Endothelial cell of umbilical vein (primary cell): ENCODE results near the gene FANCE. TPM values are rescaled to one million over a fixed set of nuclear protein-coding genes. Genes with fewer than 3 reads are reported as not detected.

ENCODE experiments used
- BruUV-seq: library from RNA; stranded (reverse); fragments of 400-500 nt; replicated peaks from 2 replicates; lab custom pipeline; 2021; lab: Mats Ljungman, UMichigan
- CTCF ChIA-PET: fragments of 300-600, 350-600 bp; sonication (Branson Sonifier 250); formaldehyde crosslinking; loops from one replicate; lab custom pipeline; 2021; ENCODE audit warnings: antibody characterized with exemption, inconsistent platforms; lab: Charles Lee
- POLR2A ChIA-PET: fragments of 300-600, 350-600 bp; sonication (Branson Sonifier 250); formaldehyde crosslinking; loops from one replicate; lab custom pipeline; 2021; ENCODE audit warnings: antibody characterized with exemption, inconsistent platforms; lab: Charles Lee
- DNase-seq: peaks from one replicate; pipeline ENCODE4 v3.0.0-alpha.2; 2011; ENCODE audit warnings: low read depth, low spot score
- FAIRE-seq: peaks from 2 replicates; lab custom pipeline; 2011; peaks lifted over from hg19 to GRCh38; lab: Jason Lieb, UNC
- H2AFZ ChIP-seq: 2 replicates; pipeline ENCODE4 v1.6.0; 2012; ENCODE audit warnings: low read depth, low read length, control low read depth, inconsistent platforms
- H3K27ac ChIP-seq: 2 replicates; pipeline ENCODE4 v1.5.1; 2011; ENCODE audit warnings: low read depth, mild to moderate bottlenecking, control low read depth, low read length, moderate library complexity; ENCODE audit not compliant: insufficient read depth
- H3K27me3 ChIP-seq, 2 experiments: 2 replicates each; pipeline versions ENCODE4 v1.6.0 to v1.6.1; 2011; ENCODE audit warnings: low read length in 2 of 2, mixed read lengths in 1 of 2; ENCODE audit not compliant: control insufficient read depth in 2 of 2, insufficient read depth in 2 of 2
- H3K36me3 ChIP-seq, 2 experiments: 2 replicates in 1 of 2; 3 replicates in 1 of 2; pipeline ENCODE4 v1.5.1; 2011; ENCODE audit warnings: low read length in 2 of 2, mild to moderate bottlenecking in 1 of 2, moderate library complexity in 1 of 2; ENCODE audit not compliant: control insufficient read depth in 2 of 2, insufficient read depth in 2 of 2; ENCODE audit errors: extremely low read depth in 1 of 2
- H3K4me1 ChIP-seq: 3 replicates; pipeline ENCODE4 v1.5.1; 2011; ENCODE audit warnings: mild to moderate bottlenecking, low read length; ENCODE audit not compliant: control insufficient read depth, insufficient read depth; ENCODE audit errors: extremely low read depth
- H3K4me2 ChIP-seq: 2 replicates; pipeline ENCODE4 v1.6.1; 2011; ENCODE audit warnings: low read length, control low read depth, mixed read lengths; ENCODE audit not compliant: insufficient read depth
- H3K4me3 ChIP-seq, 3 experiments: fragments of 200-600 bp in 1 of 3; sonication (generic), shearing (Covaris generic) in 1 of 3; replicated peaks in 1 of 3; 2 replicates each; pipeline ENCODE4 v1.5.1; 2011 to 2016; ENCODE audit warnings: control low read depth in 3 of 3, low read length in 3 of 3, mild to moderate bottlenecking in 2 of 3, inconsistent platforms in 1 of 3, low read depth in 1 of 3, moderate library complexity in 1 of 3; ENCODE audit not compliant: insufficient read depth in 1 of 3
- H3K79me2 ChIP-seq: 2 replicates; pipeline ENCODE4 v1.6.0; 2012; ENCODE audit warnings: low read length, inconsistent platforms; ENCODE audit not compliant: control insufficient read depth, insufficient read depth
- H3K9ac ChIP-seq: replicated peaks from 2 replicates; pipeline ENCODE3; 2011; ENCODE audit warnings: low read length, control low read depth; ENCODE audit not compliant: insufficient read depth; ENCODE audit errors: extremely low read depth
- H3K9me1 ChIP-seq: replicated peaks from 3 replicates; pipeline ENCODE4 v1.6.0; 2011; ENCODE audit warnings: mild to moderate bottlenecking, low read length; ENCODE audit not compliant: control insufficient read depth, insufficient read depth; ENCODE audit errors: extremely low read depth
- H3K9me3 ChIP-seq: replicated peaks from 2 replicates; pipeline ENCODE4 v1.5.1; 2012; ENCODE audit warnings: low read length, inconsistent platforms; ENCODE audit not compliant: control insufficient read depth, insufficient read depth
- H4K20me1 ChIP-seq: replicated peaks from 2 replicates; pipeline ENCODE3; 2011; ENCODE audit warnings: mild to moderate bottlenecking, low read length; ENCODE audit not compliant: control insufficient read depth, insufficient read depth; ENCODE audit errors: extremely low read depth
- CTCF ChIP-seq, 2 donors: IDR thresholded peaks; 1 replicate in 1 of 2; 2 replicates in 1 of 2; pipeline ENCODE4 v1.5.1; 2011; ENCODE audit warnings: low read length in 2 of 2, mild to moderate bottlenecking in 2 of 2, moderate library complexity in 2 of 2, control low read depth in 1 of 2, inconsistent platforms in 1 of 2, low read depth in 1 of 2; ENCODE audit not compliant: insufficient read depth in 1 of 2; ENCODE audit errors: extremely low read depth in 1 of 2
- EZH2 ChIP-seq: IDR thresholded peaks from 2 replicates; pipeline ENCODE4 v1.6.1; 2012; ENCODE audit warnings: borderline replicate concordance, low read depth, mild to moderate bottlenecking, moderate library complexity, low read length, inconsistent platforms; ENCODE audit not compliant: severe bottlenecking
- FOS ChIP-seq: IDR thresholded peaks from 2 replicates; pipeline ENCODE4 v1.6.1; 2011; ENCODE audit warnings: mild to moderate bottlenecking, low read length, moderate library complexity, borderline replicate concordance; ENCODE audit not compliant: insufficient read depth
- GATA2 ChIP-seq: IDR thresholded peaks from 2 replicates; pipeline ENCODE4 v1.7.0; 2011; ENCODE audit warnings: low read depth, mild to moderate bottlenecking, moderate library complexity, mixed read lengths, low read length; ENCODE audit not compliant: insufficient read length, insufficient read depth
- JUN ChIP-seq: IDR thresholded peaks from 2 replicates; pipeline ENCODE4 v1.6.1; 2011; ENCODE audit warnings: borderline replicate concordance, low read depth; ENCODE audit not compliant: insufficient read length, insufficient read depth
- MAX ChIP-seq: IDR thresholded peaks from 2 replicates; pipeline ENCODE4 v1.6.1; 2011; ENCODE audit not compliant: insufficient read depth, insufficient read length
- MYC ChIP-seq: IDR thresholded peaks from one replicate; pipeline ENCODE4 v1.6.1; 2011; ENCODE audit warnings: mild to moderate bottlenecking, low read depth, low read length
- POLR2A ChIP-seq: IDR thresholded peaks from 2 replicates; pipeline ENCODE4 v1.6.1; 2012; ENCODE audit warnings: low read depth, mild to moderate bottlenecking, control low read depth, low read length
- POLR2AphosphoS5 ChIP-seq: IDR thresholded peaks from 2 replicates; pipeline ENCODE4 v1.6.1; 2012; ENCODE audit warnings: low read depth, mild to moderate bottlenecking, control low read depth, low read length, moderate library complexity; ENCODE audit not compliant: insufficient read depth
- dilution Hi-C: fragments of 300-500 bp; cut with MboI; formaldehyde crosslinking; loops from one replicate; pipeline ENCODE4 v1.15.0; 2019; ENCODE audit warnings: low sequenced_read_pairs; ENCODE audit not compliant: extremely low pct_ligation_motif_present
- intact Hi-C: fragments of 100-400 bp; cut with micrococcal nuclease; formaldehyde crosslinking; loops from one replicate; pipeline ENCODE4 v1.10.0; 2022
- polyA plus RNA-seq, 4 experiments: library from polyadenylated mRNA; depleted of rRNA in 3 of 4; stranded (reverse) in 3 of 4; unstranded in 1 of 4; fragments of >200 nt; gene quantifications; 2 replicates each; pipeline versions ENCODE4 v1.2.1 to v1.2.3, GENCODE V29; 2011 to 2012; ENCODE audit warnings: missing spikeins in 1 of 4
- total RNA-seq: library from RNA; stranded (reverse); gene quantifications from 2 replicates; pipeline ENCODE4 v1.2.3, GENCODE V29; 2021

FANCE gene
- total and polyA plus RNA-seq, 2 donors (not counting 3 experiments of a cell fraction or from before 2014, with no cell fraction given) = 9.1 to 12.7 TPM

GRCh38 chr6:35451354-35452182 lies 570 bp upstream of the FANCE start:
- H3K27ac ChIP-seq = no peak overlapping the region
- ChIA-PET POLR2A (no interaction called here), CTCF (interaction anchor here (1.0 to 9.3 kb wide), 8 partner anchors 16 to 286 kb away, joined by 3 to 270 read pairs (median 12); partner anchors contain the start of genes ARMC12, DEF6, PPARD and RPL10A)
- dilution Hi-C loops = no loop called here
- no peaks in the 10 kb centered on the region for H3K9me1 ChIP-seq
- peaks cover 0 to 3% of the 10 kb centered on the region in 2 experiments for H3K36me3 ChIP-seq
- H3K9me3 ChIP-seq = no peaks in the 10 kb centered on the region
- H3K79me2 ChIP-seq = no peaks in the 10 kb centered on the region
- H3K4me1 ChIP-seq = peaks cover 16% of the 10 kb centered on the region
- BruUV-seq = no TSS peak
- DNase-seq = peak; percentile 27
- H3K27me3 ChIP-seq = peaks cover 0 to 2% of the 10 kb centered on the region in 2 experiments
- no peak for TF ChIP-seq GATA2
- no peak for TF ChIP-seq POLR2AphosphoS5
- no peak for TF ChIP-seq POLR2A
- no peak for TF ChIP-seq MAX
- no peak for TF ChIP-seq FOS
- TF ChIP-seq CTCF (IDR thresholded peaks at IDR 0.05; ENCODE audit: extremely low read depth in 1 of 2, insufficient read depth in 1 of 2, low read depth in 1 of 2, low read length in 2 of 2) = no peak
- no peak for TF ChIP-seq MYC
- TF ChIP-seq EZH2 = no peak
- no peak for TF ChIP-seq JUN
- peak overlapping the region in 2 of 3 experiments; percentile 21 to 83 for H3K4me3 ChIP-seq
- peak; percentile 55 for FAIRE-seq
- H3K9ac ChIP-seq = no peak overlapping the region
- peak overlapping the region; percentile 78 for H2AFZ ChIP-seq
- intact Hi-C loops = loop anchor here (1.0 kb wide), 1 partner anchor 17 kb away; the partner anchor contains the start of gene RPL10A
- H4K20me1 ChIP-seq = no peaks in the 10 kb centered on the region
- H3K4me2 ChIP-seq = peak overlapping the region; percentile 70
